ENCODE results near the gene ATP6V1G3. TPM values are rescaled to one million over a fixed set of nuclear protein-coding genes. Genes with fewer than 3 reads are reported as not detected.

Gene ATP6V1G3
- total RNA-seq, 2 experiments from 2014 or later, result 0.66 TPM; not detected in 1

GRCh38 chr1:198545156-198545555 lies 4.7 kb upstream of the ATP6V1G3 start:
- ChIA-PET CTCF (ENCODE audit: unreplicated experiment) (no interaction called here), POLR2A (interaction anchor here (0.7 to 3.7 kb wide), 7 partner anchors 9 to 137 kb away, joined by 3 to 23 read pairs (median 4); no protein-coding TSS in a partner anchor)
- no TSS peak for BruUV-seq (replicated peaks)
- DNase-seq (ENCODE audit: low spot score), result no peak
- Histone ChIP-seq H3K4me3 (ENCODE audit: low read depth, low read length, poor library complexity, severe bottlenecking) (no peak overlapping the region), H3K79me2 (ENCODE audit: insufficient read depth, low read depth, low read length) (no peaks in the 10 kb centered on the region), H3K9me2 (ENCODE audit: insufficient read depth, low read length) (no peaks in the 10 kb centered on the region), H3K36me3 (ENCODE audit: insufficient read depth, low read length) (no peaks in the 10 kb centered on the region), H3K4me1 (ENCODE audit: insufficient read depth, low read length, poor library complexity, severe bottlenecking) (peaks cover 56% of the 10 kb centered on the region), H3K4me2 (ENCODE audit: low read length) (no peak overlapping the region), H2AFZ (ENCODE audit: low read length) (no peak overlapping the region; the same call in 1 of the 2 replicates), H3K9me3 (ENCODE audit: low read length) (peaks cover 8% of the 10 kb centered on the region; the same call in 1 of the 2 replicates), H4K20me1 (ENCODE audit: insufficient read depth, low read length) (no peaks in the 10 kb centered on the region), H3K27ac (ENCODE audit: low read depth, low read length, poor library complexity, severe bottlenecking) (no peak overlapping the region)
- intact Hi-C loops (cut with micrococcal nuclease; ENCODE audit: unreplicated experiment), result loop anchor here (2.0 kb wide), 1 partner anchor 52 kb away; no protein-coding TSS in a partner anchor
- TF ChIP-seq, protein P1, sequence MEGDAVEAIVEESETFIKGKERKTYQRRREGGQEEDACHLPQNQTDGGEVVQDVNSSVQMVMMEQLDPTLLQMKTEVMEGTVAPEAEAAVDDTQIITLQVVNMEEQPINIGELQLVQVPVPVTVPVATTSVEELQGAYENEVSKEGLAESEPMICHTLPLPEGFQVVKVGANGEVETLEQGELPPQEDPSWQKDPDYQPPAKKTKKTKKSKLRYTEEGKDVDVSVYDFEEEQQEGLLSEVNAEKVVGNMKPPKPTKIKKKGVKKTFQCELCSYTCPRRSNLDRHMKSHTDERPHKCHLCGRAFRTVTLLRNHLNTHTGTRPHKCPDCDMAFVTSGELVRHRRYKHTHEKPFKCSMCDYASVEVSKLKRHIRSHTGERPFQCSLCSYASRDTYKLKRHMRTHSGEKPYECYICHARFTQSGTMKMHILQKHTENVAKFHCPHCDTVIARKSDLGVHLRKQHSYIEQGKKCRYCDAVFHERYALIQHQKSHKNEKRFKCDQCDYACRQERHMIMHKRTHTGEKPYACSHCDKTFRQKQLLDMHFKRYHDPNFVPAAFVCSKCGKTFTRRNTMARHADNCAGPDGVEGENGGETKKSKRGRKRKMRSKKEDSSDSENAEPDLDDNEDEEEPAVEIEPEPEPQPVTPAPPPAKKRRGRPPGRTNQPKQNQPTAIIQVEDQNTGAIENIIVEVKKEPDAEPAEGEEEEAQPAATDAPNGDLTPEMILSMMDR (conservative IDR thresholded peaks at IDR 0.05; ENCODE audit: low read length), result no peak
- TF ChIP-seq EZH2phosphoT487 (IDR thresholded peaks at IDR 0.05; ENCODE audit: borderline replicate concordance, low read depth, low read length), result no peak

DNA sequence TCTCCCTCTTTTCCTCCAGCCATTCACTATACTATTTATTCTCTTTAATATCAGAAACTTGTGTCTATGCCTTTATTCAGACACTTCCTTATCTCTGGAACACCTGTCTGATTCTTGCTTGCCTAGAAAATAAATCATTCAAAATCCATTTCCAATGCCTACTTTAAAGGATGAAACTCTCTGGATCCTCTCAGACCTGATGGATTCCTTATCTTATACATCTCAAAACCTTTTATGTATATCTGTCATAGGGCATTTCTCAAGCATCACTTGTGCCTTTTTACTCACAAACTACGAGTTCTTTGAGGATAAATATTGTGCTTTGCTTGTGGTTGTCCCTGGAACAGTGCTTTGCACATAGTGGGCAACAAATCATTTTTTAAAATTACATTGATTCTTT lies 3.8 kb upstream of the ATP6V1G3 start:
- Histone ChIP-seq H3K9me2 (ENCODE audit: insufficient read depth, low read length) (no peaks in the 10 kb centered on the region), H3K4me1 (ENCODE audit: insufficient read depth, low read length, poor library complexity, severe bottlenecking) (peaks cover 49% of the 10 kb centered on the region), H2AFZ (ENCODE audit: low read length) (peak overlapping the region; percentile 93), H3K9me3 (ENCODE audit: low read length) (peaks cover 8% of the 10 kb centered on the region; the same call in 1 of the 2 replicates), H4K20me1 (ENCODE audit: insufficient read depth, low read length) (no peaks in the 10 kb centered on the region), H3K79me2 (ENCODE audit: insufficient read depth, low read depth, low read length) (no peaks in the 10 kb centered on the region), H3K27ac (ENCODE audit: low read depth, low read length, poor library complexity, severe bottlenecking) (peak overlapping the region; percentile 71), H3K36me3 (ENCODE audit: insufficient read depth, low read length) (no peaks in the 10 kb centered on the region), H3K4me2 (ENCODE audit: low read length) (peak overlapping the region; percentile 70), H3K4me3 (ENCODE audit: low read depth, low read length, poor library complexity, severe bottlenecking) (no peak overlapping the region)
- ChIA-PET POLR2A (interaction anchor here (0.7 to 3.7 kb wide), 16 partner anchors 8 to 392 kb away, joined by 3 to 23 read pairs (median 4); no protein-coding TSS in a partner anchor), CTCF (ENCODE audit: unreplicated experiment) (no interaction called here)
- no peak for DNase-seq (ENCODE audit: low spot score)
- no TSS peak for BruUV-seq (replicated peaks)
- TF ChIP-seq, protein P1 (conservative IDR thresholded peaks at IDR 0.05; ENCODE audit: low read length), result no peak
- TF ChIP-seq EZH2phosphoT487 (IDR thresholded peaks at IDR 0.05; ENCODE audit: borderline replicate concordance, low read depth, low read length), result no peak
- intact Hi-C loops (cut with micrococcal nuclease; ENCODE audit: unreplicated experiment), result loop anchor here (2.0 kb wide), 1 partner anchor 53 kb away; no protein-coding TSS in a partner anchor

DNA sequence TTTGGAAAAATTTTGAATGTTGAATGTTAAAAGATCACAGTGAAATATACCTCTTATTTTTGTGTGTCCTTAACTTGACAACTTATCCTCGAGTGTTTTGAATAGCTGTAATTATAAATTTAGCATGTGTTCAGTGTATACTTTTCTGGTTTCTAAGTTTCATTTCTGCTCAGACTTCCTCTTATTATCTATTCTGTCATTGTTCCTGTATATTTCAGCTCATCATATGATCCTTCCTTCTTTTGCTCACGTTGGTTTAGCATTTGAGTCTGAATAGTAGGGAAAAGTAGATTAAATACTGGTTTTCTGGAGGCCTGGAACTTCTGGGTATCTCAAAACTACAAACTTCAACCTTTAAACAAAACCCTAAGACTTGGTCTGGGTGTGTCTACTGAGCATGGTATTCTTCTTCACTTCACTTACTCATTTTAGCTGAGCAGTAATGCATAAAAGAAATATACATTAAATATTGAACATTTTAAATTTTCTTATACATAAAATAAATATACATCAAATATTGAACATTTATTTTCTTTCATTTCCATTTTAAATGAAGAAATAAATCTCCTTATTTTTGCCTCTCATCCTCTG lies 3.3 kb upstream of the ATP6V1G3 start:
- H3K79me2 ChIP-seq (ENCODE audit: insufficient read depth, low read depth, low read length), result no peaks in the 10 kb centered on the region
- H3K9me3 ChIP-seq (ENCODE audit: low read length), result peaks cover 8% of the 10 kb centered on the region; the same call in 1 of the 2 replicates
- no peak for TF ChIP-seq EZH2phosphoT487 (IDR thresholded peaks at IDR 0.05; ENCODE audit: borderline replicate concordance, low read depth, low read length)
- TF ChIP-seq, protein P1 (conservative IDR thresholded peaks at IDR 0.05; ENCODE audit: low read length), result no peak
- H3K27ac ChIP-seq (ENCODE audit: low read depth, low read length, poor library complexity, severe bottlenecking), result peak overlapping the region; percentile 71
- no peaks in the 10 kb centered on the region for H4K20me1 ChIP-seq (ENCODE audit: insufficient read depth, low read length)
- BruUV-seq (replicated peaks), result no TSS peak
- peak overlapping the region; percentile 93 for H2AFZ ChIP-seq (ENCODE audit: low read length)
- no peaks in the 10 kb centered on the region for H3K9me2 ChIP-seq (ENCODE audit: insufficient read depth, low read length)
- ChIA-PET CTCF (ENCODE audit: unreplicated experiment) (no interaction called here), POLR2A (interaction anchor here (0.6 to 3.7 kb wide), 14 partner anchors 9 to 642 kb away, joined by 3 to 23 read pairs (median 3); partner anchors contain the start of gene C1orf53)
- no peaks in the 10 kb centered on the region for H3K36me3 ChIP-seq (ENCODE audit: insufficient read depth, low read length)
- peaks cover 54% of the 10 kb centered on the region for H3K4me1 ChIP-seq (ENCODE audit: insufficient read depth, low read length, poor library complexity, severe bottlenecking)
- intact Hi-C loops (cut with micrococcal nuclease; ENCODE audit: unreplicated experiment), result loop anchor here (2.0 kb wide), 1 partner anchor 53 kb away; no protein-coding TSS in a partner anchor
- H3K4me2 ChIP-seq (ENCODE audit: low read length), result peak overlapping the region; percentile 70
- H3K4me3 ChIP-seq (ENCODE audit: low read depth, low read length, poor library complexity, severe bottlenecking), result peak overlapping the region; percentile 41
- peak; percentile 58 for DNase-seq (ENCODE audit: low spot score)
